GM21390 (cell line): ENCODE measurements around the gene DCTN2.
"Not testable (repeated sequence)": the region's sequence is repeated elsewhere in the genome, so short reads cannot be mapped to it uniquely, and the experiment has no call there.

Source experiments
- ATAC-seq: cut with Tn5 transposase; IDR thresholded peaks from one replicate; pipeline ENCODE4 v1.9.1; 2021; ENCODE audit not compliant: unreplicated experiment

Gene DCTN2

GRCh38 chr12:57517187-57517586 is 29.8 kb downstream of the DCTN2 start:
- ATAC-seq, result no peak

DNA sequence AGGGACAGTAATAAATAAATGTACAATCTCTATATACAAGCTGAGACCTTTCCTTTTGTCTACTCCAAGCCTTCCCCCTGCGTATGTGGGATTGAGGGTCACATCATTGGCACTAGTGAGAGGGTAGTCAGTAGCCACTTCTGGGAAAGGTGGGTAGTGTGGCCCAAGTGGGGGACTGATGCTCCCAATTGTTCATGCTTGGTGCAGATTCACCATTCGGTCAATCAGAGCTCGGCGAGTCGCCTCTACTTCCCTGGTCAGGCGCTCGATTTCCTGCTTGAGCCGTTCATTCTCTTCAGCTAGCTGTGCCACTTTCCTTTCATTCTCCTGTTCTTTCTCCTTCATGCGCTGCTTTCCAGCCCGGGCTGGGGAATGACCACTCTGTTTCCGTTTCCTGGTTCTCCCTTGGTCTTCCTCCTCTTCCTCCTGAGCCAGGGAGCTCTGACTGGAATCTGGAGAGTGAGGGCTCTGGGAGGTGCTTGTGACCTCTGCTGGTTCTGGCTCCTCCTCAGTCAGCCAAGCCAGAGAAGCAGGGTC is 30.3 kb downstream of the DCTN2 start:
- no peak for ATAC-seq

DNA sequence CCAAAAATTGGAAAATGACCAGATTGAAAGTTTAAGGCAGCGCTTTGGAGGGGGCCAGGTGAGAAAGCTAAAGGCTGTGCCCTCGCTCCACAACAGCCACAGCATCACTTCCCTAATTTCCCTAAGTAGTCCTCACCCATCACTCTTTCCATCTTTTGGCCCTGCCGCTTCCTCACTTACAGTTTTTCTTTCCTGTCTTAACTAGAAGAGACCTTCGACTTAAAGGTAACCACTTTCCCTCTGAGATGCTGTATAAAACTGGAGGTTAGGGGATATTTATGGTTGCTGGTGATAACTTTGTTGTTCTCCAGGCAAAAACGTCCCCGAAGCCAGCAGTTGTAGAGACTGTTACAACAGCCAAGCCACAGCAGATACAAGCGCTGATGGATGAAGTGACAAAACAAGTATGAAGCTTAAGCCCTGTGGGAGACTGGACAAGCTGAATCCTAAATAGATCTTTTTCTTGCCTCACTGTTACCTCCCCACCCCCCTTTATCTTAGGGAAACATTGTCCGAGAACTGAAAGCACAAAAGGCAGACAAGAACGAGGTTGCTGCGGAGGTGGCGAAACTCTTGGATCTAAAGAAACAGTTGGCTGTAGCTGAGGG is 31.0 kb downstream of the DCTN2 start:
- ATAC-seq, result no peak

- no peak for ATAC-seq
Measured at GRCh38 chr12:57515408-57515933, 31.5 kb downstream of the DCTN2 start.

- no peak for ATAC-seq
Measured at GRCh38 chr12:57514720-57515407, 32.1 kb downstream of the DCTN2 start.

DNA sequence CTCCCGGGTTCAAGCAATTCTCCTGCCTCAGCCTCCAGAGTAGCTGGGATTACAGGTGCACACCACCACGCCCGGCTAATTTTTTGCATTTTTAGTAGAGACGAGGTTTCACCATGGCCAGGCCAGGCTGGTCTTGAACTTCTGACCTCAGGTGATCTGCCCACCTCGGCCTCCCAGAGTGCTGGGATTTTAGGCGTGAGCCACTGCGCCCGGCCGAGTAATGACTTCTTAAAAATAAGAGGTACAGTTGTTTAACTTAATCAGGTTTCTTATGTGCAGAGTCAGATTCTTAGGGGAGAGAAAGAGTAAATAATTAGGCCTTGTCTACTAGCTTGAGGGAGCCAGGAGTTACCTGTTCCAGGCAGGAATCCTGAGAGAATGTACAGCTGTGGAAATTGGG is 32.7 kb downstream of the DCTN2 start:
- ATAC-seq, result not testable (repeated sequence)

DNA sequence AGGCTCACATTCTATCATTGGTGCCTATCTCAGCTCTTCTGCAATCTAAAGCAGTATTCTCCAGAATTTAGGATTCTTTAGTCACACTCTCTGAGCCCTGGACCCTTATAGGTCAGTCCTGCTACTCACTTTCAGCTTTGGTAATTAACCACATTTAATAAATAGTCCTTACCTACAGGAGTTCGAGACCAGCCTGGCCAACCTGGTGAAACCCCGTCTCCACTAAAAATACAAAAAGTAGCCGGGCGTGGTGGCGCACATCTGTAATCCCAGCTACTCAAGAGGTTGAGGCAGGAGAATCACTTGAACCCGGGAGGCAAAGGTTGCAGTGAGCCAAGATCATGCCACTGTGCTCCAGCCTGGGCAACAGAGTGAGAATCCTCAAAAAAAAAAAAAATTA is 33.3 kb downstream of the DCTN2 start:
- not testable (repeated sequence) for ATAC-seq

GRCh38 chr12:57513266-57513665 is 33.7 kb downstream of the DCTN2 start:
- no peak for ATAC-seq

- no peak for ATAC-seq
Measured at GRCh38 chr12:57512665-57513064, 34.3 kb downstream of the DCTN2 start.

DNA sequence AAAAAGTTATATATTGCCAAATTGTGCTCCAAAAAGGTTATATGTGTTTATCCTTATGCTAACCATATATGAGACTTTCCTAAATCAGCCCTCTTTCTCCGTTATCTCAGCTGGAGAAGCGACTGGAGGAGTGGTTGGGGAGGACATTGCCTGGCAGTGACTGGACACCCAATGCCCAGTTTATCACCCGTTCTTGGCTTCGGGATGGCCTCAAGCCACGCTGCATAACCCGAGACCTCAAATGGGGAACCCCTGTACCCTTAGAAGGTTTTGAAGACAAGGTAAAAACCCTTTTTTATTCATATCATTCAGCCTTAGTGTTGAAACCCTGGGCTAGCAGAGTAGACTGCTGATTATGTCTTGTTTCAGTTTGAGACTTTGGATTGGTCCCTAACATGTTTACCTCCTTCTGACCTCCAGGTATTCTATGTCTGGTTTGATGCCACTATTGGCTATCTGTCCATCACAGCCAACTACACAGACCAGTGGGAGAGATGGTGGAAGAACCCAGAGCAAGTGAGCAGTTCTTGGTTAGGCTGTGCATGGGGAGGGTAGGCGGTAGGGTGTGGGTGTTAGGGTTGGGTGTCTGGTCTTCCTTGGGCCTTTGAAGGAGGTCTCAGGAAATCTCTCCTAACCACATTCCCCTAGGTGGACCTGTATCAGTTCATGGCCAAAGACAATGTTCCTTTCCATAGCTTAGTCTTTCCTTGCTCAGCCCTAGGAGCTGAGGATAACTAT is 35.2 kb downstream of the DCTN2 start:
- ATAC-seq, result no peak

GRCh38 chr12:57511161-57511560 is 35.8 kb downstream of the DCTN2 start:
- no peak for ATAC-seq

- ATAC-seq, result not testable (repeated sequence)
Measured at GRCh38 chr12:57507796-57508195, 39.2 kb downstream of the DCTN2 start.

- not testable (repeated sequence) for ATAC-seq
Measured at GRCh38 chr12:57506541-57506940, 40.5 kb downstream of the DCTN2 start.

DNA sequence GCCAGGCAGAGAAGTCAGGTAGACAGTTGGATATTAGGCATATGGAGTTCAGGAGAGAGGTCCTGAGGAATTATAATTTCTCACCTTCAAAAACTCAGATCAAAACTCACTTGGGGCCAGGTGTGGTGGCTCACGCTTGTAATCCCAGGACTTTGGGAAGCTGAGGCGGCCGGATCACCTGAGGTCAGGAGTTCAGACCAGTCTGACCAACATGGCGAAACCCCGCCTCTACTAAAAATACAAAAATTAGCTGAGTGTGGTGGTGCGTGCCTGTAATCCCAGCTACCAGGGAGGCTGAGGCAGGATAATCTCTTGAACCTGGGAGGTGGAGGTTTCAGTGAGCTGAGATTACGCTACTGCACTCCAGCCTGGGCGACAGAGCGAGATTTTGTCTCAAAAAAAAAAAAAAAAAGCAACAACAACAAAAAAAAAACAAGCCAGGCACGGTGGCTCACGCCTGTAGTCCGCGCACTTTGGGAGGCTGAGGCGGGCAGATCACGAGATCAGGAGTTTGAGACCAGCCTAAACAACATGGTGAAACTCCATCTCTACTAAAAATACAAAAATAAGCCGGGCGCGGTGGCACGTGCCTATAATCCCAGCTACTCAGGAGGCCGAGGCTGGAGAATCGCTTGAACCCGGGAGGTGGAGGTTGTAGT is 44.6 kb downstream of the DCTN2 start:
- ATAC-seq, result not testable (repeated sequence)

GRCh38 chr12:57500213-57500612 is 46.8 kb downstream of the DCTN2 start:
- ATAC-seq, result no peak

DNA sequence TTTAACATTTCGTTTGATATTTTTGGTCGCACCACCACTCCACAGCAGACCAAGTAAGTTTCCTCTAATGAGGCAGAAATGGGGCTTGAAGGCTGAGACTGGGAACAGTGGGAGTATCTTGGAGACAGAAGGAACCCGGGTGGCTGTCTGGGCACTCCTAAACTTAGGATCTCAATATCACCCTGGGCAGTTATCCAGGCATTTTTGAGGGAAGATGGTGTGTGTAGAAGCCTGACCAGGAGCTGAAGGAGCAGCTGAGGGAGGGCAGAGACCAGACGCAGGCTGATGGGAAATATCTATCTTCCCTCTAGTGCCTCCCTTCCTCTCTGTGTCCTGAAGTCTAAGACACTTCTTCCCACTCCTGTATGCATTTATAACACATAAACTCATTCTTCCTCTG is 48.4 kb downstream of the DCTN2 start:
- ATAC-seq, result no peak

DNA sequence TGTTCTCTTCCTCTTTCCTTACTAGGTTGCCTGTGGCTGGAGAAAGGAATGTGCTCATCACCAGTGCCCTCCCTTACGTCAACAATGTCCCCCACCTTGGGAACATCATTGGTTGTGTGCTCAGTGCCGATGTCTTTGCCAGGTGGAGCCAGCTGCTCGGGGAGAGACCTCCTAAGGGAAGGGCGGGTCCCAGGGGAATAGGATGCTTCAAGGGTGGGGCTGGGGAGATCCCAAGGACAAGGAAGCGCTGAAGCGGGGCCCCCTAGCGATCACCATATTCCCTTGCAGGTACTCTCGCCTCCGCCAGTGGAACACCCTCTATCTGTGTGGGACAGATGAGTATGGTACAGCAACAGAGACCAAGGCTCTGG is 48.9 kb downstream of the DCTN2 start:
- ATAC-seq, result no peak

DNA sequence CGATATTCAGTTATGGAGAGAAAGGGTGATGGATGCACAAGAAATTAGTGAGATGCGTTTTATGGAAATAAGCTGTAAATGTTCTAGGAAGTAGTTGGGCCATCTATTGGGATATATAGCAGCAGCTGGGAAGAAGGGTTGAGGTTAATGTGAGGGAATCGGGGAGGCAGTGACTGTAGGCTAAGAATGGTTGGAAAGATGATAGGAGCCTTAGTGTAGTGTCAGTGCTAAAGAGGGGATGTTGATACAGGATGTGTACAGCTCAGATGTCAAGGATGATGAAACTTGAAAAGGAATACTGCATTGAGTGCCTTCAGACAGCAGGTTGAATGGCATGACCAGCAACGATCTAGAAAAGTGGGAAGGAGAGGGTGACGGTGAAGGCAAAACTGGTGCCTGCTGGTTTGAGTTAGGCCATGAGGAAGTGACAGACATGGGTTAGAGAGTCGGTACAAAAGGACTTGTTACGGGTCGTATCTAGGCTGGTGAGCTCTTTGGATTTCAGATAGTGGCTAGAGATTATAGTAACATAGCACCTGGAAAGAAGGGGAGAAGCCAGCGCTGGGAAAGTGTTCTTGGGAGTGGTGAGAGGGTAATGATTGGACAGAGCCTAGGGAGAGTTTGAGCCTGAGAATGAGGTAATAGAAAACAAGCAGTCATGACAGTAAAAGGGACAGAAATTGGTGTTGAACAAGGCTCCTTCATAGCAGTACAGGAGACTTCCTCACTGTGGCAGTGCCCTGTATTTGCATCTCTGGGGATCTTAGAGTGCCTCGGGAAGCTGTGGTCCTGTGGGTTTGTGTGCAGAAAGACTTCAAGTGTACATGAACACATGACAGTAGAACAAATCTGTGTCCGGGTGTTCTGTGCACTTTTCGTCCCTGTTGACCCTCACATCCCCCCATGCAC is 49.5 kb downstream of the DCTN2 start:
- no peak for ATAC-seq

GRCh38 chr12:57496822-57497221 is 50.2 kb downstream of the DCTN2 start:
- no peak for ATAC-seq

GRCh38 chr12:57495051-57495701 is 51.8 kb downstream of the DCTN2 start:
- not testable (repeated sequence) for ATAC-seq
